ENCODE results near the gene UGT1A8.
"Not testable (repeated sequence)": the region's sequence is repeated elsewhere in the genome, so short reads cannot be mapped to it uniquely, and the experiment has no call there.

Gene UGT1A8

DNA sequence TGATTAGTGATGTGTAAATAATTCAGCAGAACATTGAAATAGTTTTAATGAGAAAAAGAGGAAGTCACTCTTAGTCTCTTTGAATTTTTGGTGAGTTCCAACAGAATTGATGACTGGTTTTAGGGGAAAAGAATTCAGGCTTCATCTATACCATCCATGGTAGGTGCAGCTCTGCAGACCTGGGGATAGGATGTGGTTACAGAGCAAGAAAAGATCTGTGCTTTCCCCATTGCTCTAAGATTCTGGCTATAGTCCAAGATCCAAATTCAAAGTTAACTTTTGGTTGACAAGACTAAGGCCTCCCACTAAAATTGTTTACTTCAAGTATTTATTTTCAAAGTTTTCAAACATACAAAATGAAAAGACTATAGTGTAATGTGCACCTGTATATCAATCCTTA is 22.4 kb downstream of the UGT1A8 start:
- no peak for DNase-seq (ENCODE audit: low read depth)

- DNase-seq (ENCODE audit: low read depth) = no peak
Observed at GRCh38 chr2:233643128-233643527, 25.7 kb downstream of the UGT1A8 start.

DNA sequence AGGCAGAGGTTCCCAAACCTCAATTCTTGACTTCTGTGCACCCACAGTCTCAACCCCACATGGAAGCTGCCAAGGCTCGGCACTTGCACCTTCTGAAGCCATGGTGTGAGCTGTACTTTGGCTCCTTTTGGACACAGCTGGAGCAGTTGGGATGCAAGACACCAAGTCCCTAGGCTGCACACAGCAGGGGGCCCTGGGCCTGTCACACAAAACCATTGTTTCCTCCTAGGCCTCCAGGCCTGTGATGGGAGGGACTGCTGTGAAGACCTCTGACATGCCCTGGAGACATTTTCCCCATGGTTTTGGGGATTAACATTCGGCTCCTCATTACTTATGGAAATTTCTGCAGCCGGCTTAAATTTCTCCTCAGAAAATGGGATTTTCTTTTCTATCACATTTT is 28.6 kb downstream of the UGT1A8 start:
- not testable (repeated sequence) for DNase-seq (ENCODE audit: low read depth)

GRCh38 chr2:233650981-233651380 is 33.5 kb downstream of the UGT1A8 start:
- DNase-seq (ENCODE audit: low read depth) = no peak

- DNase-seq (ENCODE audit: low read depth) = no peak
Observed at GRCh38 chr2:233651430-233651829, 34.0 kb downstream of the UGT1A8 start.

DNA sequence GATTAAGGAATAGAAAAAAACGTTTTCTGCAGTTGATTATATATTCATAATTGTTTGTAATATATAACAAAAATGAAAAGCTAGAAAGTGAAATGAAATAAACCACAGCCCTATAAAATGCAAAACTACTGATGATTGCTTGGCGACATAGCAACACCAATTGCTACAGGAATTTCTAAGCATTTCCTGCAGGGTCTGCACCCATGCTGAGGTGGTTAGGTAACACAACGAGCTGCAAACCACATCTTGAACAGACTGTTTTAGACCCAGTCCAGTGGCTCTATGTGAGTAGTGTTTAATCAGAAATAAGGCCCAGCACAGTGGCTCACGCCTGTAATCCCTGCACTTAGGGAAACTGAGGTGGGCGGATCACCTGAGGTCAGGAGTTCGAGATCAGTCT is 37.1 kb downstream of the UGT1A8 start:
- DNase-seq (ENCODE audit: low read depth) = no peak

DNA sequence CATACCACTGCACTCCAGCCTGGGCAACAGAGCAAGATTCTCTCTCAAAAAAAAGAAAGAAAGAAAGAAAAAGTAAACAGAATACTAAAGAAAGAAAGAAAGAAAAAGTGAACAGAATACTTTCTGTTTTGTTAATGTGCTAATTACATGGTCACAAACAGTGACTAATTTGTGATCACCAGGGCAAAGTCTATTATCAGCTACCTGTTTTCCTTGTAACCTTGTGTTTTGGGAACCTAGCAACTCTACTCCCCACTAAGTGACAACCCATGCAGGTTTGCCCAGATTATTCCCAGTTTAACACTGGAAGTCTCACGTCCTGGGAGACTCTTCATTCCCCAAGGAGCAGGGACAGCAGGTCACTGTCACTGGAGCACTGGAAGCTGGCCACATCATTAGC is 37.6 kb downstream of the UGT1A8 start:
- no peak for DNase-seq (ENCODE audit: low read depth)

- not testable (repeated sequence) for DNase-seq (ENCODE audit: low read depth)
Observed at GRCh38 chr2:233655943-233656342, 38.5 kb downstream of the UGT1A8 start.

GRCh38 chr2:233656443-233656842 is 39.0 kb downstream of the UGT1A8 start:
- DNase-seq (ENCODE audit: low read depth) = no peak

DNA sequence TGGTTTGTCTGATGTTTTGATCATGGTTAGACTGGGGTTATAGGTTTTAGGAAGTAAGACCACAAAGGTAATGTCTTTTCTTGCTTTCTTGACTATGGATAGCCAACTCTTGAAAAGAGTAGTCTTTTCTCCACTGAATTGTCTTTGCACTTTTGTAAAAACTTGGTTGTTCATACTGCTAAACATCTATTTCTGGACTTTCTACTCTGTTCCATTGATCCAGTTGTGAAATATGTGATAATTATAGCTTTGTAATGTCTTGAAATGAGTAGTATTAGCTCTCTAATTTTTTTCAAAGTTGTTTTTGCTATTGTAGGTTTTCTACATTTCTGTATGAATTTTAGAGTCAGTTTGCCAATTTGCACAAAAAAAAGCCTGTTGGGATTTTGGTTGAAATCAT is 41.2 kb downstream of the UGT1A8 start:
- no peak for DNase-seq (ENCODE audit: low read depth)

DNA sequence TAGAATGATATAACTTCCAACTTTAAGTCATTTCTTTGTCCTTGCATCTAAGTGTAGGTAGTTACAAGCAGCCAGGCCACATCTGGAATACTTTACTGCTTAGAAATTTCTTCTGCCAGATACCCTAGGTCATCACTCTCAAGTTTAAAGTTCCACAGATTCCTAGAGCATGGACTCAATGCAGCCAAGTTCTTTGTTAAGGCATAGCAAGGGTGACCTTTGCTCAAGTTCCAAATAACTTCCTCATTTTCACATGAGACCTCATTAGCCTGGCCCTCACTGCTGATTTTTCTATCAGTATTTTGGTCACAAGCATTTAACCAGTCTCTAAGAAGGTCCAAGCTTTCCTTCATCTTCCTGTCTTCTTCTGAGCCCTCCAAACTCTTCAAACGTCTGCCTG is 46.5 kb downstream of the UGT1A8 start:
- no peak for DNase-seq (ENCODE audit: low read depth)

DNA sequence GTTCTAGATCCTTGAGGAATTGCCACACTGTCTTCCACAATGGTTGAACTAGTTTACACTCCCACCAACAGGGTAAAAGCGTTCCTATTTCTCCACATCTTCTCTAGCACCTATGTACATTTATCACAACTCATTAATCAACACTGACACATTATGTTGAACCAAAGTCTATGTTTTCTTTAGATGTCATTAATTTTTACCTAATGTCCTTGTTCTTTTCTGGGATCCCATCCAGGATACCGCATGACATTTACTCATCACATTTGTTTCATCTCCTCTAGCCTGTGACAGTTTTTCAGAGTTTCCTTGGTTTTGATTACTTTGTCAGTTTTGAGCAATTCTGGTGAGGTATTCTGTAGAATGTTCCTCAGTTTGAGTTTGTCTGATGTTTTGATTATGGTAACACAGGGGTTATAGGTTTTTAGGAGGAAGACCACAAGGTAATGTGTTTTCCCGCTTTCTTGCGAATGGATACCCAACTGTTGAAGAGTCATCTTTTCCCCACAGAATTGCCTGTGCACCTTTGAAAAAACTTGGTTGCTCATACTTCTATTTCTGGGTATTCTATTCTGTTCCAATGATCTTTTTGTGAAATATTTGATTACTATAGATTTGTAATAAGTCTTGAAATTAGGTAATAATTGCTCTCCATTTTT is 51.3 kb downstream of the UGT1A8 start:
- DNase-seq (ENCODE audit: low read depth) = no peak

- no peak for DNase-seq (ENCODE audit: low read depth)
Observed at GRCh38 chr2:233671290-233672161, 54.1 kb downstream of the UGT1A8 start, which contains the start of gene UGT1A9. Gene UGT1A9 (plus strand): TSS chr2:233671898. CDS start chr2:233671935, 37 bp downstream.

- DNase-seq (ENCODE audit: low read depth) = no peak
Observed at GRCh38 chr2:233672886-233673285, 55.5 kb downstream of the UGT1A8 start.

GRCh38 chr2:233673896-233674295 is 56.5 kb downstream of the UGT1A8 start:
- DNase-seq (ENCODE audit: low read depth) = no peak

- DNase-seq (ENCODE audit: low read depth) = no peak
Observed at GRCh38 chr2:233674314-233674713, 56.9 kb downstream of the UGT1A8 start.

DNA sequence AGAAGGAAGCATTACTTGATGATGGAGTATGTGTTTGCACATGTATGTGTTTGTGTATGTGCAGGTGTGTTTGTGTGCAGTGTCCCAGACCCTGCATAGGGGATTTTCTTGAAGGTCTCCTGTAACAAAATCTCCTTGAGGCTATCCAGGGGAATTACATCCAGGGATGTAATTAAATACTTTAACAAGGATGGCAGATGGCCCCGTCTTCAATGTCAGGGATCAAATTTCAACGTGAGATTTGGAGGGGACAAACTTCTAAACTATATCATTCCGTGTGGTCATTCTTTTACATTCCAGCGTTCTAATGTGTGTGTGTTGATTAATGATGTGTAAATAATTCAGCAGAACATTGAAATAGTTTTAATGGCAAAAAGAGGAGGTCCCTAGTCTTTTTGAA is 57.6 kb downstream of the UGT1A8 start:
- DNase-seq (ENCODE audit: low read depth) = no peak

DNA sequence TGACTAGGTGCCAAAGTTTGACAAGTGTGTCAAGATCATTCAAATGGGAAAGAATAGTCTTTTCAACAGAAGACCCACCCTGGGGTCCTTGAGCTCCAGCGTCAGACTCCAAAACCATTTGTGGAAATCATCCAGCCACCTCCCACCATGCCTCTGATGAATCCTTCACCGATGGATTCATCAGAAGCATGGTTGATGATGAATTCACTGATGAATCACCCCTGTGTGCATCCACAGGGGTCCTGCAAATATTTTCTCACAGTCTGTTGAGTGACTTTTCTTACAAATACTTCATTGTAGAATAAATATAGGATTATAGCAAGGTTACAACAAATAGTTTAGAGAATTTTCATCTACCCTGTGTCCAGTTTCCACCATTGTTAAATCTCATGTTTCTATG is 58.6 kb downstream of the UGT1A8 start:
- no peak for DNase-seq (ENCODE audit: low read depth)

GRCh38 chr2:233679196-233679595 is 61.8 kb downstream of the UGT1A8 start:
- no peak for DNase-seq (ENCODE audit: low read depth)

DNA sequence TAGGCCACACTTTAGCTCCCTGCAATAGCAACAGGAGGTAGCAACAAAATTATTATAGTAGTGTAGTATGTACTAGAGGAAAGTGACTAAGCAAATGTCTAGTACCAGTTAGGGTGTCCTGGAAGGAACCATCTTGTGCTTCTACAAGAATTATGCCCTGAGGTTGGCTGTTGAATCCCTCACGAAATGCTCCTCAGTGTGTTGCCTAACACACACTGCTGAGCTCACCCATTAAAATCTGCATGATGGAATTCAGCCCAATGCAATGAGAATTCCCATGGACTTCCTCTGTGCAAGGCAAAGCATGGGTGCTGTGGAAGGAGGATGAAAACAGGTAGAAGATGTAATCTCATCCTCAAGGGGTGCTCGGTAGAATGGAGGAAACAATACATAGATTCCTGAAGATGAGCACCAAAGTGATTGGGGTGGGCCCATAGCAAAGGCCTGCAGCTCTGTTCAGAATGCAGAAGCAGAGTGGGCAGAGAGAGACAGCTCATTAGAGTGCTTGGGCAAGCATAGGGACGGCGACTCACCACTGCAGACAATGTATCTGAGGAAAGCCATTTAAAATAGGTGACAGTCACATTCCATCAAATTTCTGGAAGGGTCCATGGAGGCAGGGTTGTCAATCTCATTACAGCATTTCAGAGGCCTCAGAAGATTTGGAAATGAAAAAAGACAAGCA is 63.1 kb downstream of the UGT1A8 start:
- DNase-seq (ENCODE audit: low read depth) = no peak

DNA sequence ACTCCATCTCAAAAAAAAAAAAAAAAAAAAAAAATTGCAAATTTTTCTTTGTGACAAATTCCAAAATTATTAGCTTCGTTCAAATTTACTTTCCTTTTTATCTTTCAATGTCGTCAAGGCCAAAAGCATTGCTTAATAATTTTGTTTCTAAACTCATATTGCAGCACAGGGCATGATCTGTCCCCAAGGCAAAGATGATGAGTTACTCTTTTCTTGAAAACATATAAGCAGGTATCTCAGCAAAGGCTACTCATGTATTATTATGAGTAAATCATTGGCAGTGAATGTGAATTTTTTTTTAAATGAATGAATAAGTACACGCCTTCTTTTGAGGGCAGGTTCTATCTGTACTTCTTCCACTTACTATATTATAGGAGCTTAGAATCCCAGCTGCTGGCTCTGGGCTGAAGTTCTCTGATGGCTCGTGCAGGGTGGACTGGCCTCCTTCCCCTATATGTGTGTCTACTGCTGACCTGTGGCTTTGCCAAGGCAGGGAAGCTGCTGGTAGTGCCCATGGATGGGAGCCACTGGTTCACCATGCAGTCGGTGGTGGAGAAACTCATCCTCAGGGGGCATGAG is 64.2 kb downstream of the UGT1A8 start, which contains the start of gene UGT1A7:
UGT1A7 (plus strand) TSS at position 381 of the 579 bp plus-strand sequence; CDS start at position 418, 37 bp downstream.
- no peak for DNase-seq (ENCODE audit: low read depth)

GRCh38 chr2:233684640-233685039 is 67.2 kb downstream of the UGT1A8 start:
- DNase-seq (ENCODE audit: low read depth) = no peak

Data from activated T-cell treated with anti-CD3 and anti-CD28 coated beads for 1 hour (primary cell).